MV-4-11 (cell line): ENCODE measurements around the gene CTIF.

Experiments
- DNase-seq: peaks from one replicate; lab custom pipeline; 2025; lab: John Stamatoyannopoulos, UW

CTIF gene

DNA sequence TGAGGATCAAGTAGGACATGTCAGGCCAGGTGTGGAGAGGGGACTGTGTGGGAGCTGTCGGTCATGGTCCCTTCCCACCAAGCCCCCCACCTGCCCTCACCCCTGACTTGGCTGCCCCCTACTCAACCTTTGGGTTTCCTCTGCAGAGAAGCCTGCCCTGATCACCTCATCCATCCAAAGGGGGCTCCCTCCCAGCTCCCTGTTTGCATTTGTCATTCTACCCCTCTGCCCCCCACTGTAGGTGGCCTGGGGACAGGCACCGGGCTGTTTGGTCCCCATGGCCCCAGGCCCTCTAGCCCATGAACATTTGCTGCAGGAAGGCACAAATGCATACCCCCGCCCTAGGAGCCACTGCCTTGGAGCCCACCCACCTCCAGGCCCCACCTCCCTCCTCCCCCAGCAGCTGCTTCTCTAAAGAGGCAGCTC, 296.9 kb downstream of the CTIF start:
- no peak for DNase-seq

DNA sequence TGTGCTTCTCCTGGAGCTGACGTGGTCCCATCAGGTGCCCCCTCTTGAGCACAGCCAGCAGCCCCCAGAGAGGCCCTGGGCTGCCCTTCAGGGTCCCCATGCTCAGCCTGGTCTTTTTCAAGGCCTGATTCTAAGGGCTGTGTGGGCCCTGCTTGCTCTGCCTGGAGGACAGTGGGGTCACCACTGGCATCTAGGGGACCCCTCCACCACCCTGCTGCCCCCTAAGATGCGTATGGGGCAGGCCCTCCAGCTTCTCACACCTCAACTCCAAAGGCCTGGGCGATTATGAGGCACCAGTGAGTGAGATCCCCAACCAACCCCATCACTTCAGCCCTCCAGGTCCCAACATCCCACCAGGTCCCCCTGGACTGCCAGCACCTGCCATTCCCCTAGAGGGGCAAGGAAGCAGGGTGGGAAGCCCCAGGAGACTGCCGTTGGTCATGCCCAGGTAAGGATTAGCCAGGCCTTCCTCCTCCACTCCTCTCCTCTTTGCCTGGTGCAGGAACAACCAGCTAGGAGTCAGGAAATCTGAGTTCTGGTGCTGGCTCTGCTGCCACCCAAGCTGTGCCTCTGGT, 297.5 kb downstream of the CTIF start:
- DNase-seq: no peak

DNA sequence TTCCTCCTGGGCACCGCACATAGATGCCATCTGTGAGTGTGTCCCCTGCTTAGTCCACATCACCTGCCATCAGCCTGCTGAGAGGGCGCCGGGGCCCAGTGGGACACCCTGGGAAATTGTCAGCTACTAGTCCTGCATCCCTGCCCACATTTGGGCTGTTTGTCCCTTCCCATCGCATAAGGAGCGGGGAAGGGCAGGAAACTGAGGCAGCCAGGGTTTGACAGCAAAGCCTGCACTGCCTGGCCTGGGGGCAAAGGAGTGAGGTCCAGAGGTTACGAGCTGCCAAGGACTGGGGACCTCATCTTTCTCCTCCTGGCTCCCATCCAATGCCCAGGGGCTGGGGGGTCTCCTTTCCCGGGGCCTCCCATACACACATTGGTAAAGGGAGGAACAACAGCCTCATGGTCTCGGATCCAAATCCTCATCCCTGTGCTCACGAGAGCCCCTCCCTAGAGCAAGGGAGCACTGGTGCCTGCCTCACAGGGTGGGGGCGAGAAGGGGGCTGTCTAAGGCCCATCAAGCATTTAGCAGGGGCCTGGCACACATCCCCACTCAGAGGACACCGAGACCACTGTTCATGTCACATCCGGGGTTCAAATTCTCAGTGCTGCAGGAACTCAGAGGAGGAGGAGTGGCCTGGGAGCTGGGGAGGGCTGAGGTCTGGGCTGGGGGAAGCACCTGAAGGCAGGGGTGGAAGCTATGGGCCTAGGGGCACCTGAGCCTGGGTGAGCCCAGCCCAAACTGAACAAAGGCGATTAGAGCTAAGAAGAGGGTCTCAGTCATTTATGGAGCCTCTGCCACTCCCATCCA, 298.2 kb downstream of the CTIF start:
- no peak for DNase-seq

GRCh38 chr18:48837676-48838075, 298.8 kb downstream of the CTIF start:
- DNase-seq: no peak

- no peak for DNase-seq
Measured at GRCh38 chr18:48838166-48838775, 299.4 kb downstream of the CTIF start.

DNA sequence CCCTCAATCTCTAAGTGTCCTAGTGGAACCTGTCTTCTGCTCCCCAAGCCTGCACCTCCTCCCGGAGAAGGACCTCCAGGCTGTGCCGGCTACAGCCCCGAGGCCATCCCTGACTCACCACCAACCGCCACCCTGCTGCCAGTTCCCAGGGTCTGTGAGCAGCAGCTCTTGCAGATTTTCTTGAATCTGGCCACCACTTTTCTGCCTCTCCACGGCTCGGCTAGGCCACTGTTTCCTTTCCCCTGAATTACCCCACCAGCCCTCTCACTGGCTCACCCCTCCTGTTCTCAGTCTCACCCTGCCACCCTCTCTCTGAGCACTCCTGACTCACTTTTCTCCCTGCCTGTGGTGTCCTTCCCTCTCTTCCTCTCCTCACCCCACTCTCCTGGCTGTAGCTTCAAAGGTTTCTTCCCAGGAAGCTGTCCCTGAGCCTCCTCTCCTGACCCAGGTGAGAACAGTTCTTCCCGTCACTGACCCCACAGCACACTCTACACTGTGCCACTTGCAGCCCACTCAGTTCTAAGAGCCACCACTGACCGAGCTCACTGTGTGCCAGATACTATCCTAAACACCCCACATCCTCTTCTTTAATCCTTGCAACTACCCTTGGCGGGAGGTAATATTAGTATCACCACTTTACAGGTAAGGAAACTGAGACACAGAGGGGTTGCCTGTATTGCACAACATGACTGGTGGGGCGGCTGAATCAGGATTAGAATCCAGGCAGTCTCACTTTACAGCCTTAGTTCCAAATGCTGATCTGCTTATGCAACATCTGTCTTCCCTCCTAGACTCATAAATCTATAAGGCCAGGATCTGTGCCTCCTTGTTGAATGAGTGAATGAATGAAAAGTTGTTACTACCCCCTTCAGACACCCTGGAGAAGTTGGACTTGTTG, 300.3 kb downstream of the CTIF start:
- DNase-seq: peak; percentile 69

- DNase-seq: no peak
Measured at GRCh38 chr18:48839819-48840490, 301.1 kb downstream of the CTIF start.

- DNase-seq: no peak
Measured at GRCh38 chr18:48840491-48840877, 301.7 kb downstream of the CTIF start.

DNA sequence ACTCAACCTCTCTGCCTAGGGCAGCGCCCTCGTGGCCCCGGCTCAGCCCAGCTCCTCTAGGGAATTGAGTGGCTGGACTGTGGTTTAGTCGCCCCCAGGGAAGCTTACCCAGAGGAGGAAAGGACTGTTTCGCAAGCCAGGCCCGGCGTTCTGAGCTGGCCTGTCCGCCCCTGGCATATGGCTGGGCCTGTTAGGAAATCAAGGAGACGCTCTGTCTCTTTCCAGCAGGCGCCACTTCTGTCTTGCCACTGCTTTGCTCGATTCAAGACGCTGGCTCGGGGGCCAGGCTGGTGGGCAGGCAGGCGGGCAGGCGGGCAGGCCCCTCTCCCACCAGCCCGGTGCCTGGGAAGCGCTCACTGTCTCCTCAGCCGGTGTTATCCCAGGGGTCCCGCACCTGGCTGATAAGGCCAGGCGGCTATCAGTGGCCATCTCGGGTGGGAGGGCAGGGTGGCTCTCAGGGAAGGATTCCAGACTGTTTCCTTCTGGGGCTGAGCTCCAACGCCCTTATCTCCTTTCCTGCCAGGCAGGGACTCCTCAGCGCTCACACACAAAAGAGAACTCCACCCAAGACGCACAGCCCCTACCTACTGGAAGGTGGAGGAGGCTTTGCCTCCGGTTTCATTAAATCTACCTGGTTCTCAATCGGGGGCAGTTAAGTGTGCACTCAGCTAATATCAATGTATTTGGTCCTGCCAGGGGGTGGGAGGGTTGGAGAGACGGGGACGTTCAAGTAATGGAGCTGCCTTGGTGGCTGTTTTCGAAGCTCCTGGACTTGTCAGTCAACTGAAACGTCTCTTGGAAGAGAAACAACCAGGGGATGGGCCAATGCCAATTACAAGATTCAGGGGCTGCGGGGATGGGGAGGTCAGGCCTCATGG, 302.8 kb downstream of the CTIF start:
- DNase-seq: peak; percentile 86

GRCh38 chr18:48842259-48843061, 303.6 kb downstream of the CTIF start:
- DNase-seq: no peak

DNA sequence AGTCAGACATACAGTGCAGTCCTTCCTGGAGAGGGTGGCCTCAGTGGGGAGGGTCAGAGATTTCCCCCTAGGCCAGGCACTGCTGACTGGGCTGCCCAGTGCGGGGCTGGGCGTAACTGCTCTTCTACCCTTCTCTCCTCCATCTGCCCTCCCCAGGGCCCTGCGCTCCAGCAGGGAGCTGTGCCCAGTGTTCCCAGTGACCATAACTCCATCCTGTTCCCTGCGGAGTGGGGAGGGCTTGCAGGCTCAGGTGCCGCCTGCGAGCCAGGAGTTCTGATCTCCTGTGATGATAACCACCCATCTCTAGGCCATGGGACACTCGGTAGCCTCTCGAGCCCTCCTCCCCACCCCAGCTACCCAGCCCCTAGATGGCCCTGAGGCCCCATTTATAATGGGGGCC, 304.3 kb downstream of the CTIF start:
- DNase-seq: no peak

DNA sequence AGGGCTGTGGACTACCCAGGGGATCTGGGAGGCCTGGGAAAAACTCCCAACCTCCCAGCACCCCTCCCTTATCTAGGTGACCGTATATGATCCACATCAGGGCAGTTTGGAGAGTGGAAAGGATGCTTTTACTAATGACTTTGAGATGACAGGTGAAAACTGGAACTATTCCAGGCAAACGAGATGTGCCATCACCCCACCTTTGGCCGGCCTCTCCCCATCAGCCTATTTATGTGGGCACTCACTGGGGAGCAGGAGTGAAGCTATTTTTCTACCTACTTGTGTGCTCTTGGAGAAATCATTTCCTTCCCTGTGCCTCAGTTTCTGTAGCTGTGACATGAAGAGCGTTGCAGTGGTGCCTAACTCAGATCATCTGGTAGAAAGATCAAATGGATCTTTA, 304.8 kb downstream of the CTIF start:
- DNase-seq: no peak

- no peak for DNase-seq
Measured at GRCh38 chr18:48844271-48844670, 305.4 kb downstream of the CTIF start.

GRCh38 chr18:48845174-48845573, 306.3 kb downstream of the CTIF start:
- no peak for DNase-seq

DNA sequence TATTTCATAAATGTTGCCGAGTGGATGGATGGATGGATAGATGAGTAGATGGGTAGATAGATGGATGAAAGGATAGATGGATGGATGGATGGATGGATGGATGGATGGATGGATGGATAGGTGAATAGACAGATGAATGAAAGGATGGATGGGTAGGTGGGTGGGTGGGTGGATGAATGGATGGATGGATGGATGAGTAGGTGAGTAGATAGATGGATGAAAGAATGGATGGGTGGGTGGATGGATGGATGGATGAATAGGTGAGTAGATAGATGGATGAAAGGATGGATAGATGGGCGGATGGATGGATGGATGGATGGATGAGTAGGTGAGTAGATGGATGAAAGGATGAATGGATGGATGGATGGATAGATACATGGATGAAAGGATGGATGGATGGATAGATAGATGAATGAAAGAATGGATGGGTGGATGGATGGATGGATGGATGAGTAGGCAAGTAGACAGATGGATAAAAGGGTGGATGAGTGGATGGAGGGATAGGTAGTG, 307.6 kb downstream of the CTIF start:
- DNase-seq: no peak

GRCh38 chr18:48847807-48848486, 309.1 kb downstream of the CTIF start:
- DNase-seq: no peak

DNA sequence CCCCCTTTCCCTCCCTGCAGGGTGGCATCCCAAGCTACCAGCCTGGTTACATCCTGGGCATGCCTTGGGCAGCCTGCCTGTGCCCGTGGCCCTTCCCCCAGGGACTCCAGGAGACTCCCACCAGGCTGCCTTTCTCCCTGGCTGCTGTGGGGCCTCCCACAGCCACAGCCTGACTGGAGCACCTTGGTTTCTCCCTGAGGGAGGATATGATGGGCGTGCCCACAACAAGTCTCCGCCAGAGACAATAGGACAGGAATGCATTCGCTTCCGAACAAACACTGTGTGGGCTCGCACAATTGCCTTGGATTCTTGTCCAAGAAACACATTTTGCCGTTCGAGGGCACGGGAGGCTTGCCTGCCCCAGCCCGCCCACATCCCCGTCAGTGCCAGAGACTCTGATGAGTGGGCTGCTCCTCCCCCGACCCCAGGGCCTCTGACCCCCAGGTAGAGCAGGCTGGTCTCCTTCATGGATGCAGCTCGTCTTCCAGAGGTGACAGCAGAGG, 309.9 kb downstream of the CTIF start:
- no peak for DNase-seq

GRCh38 chr18:48850822-48851598, 312.2 kb downstream of the CTIF start:
- no peak for DNase-seq
